PFSK-1 (cell line): ENCODE measurements around the gene DST.

Source experiments
- FOXP2 ChIP-seq: optimal IDR thresholded peaks from 2 replicates; pipeline ENCODE3; 2011; ENCODE audit warnings: borderline replicate concordance, control low read depth, inconsistent platforms; ENCODE audit not compliant: insufficient read depth; ENCODE audit errors: extremely low read length, extremely low read depth
- POLR2AphosphoS5 ChIP-seq: IDR thresholded peaks from 2 replicates; pipeline ENCODE4 v1.6.1; 2012; ENCODE audit warnings: low read depth, mild to moderate bottlenecking, control low read depth, low read length, moderate library complexity
- SIN3A ChIP-seq: IDR thresholded peaks from 2 replicates; pipeline ENCODE4 v1.6.1; 2012; ENCODE audit warnings: mild to moderate bottlenecking, low read length, moderate library complexity, borderline replicate concordance; ENCODE audit not compliant: insufficient read depth
- TAF1 ChIP-seq: IDR thresholded peaks from 2 replicates; pipeline ENCODE4 v1.6.1; 2012; ENCODE audit warnings: low read length, control low read depth, borderline replicate concordance; ENCODE audit not compliant: insufficient read depth

GRCh38 chr6:56480654-56481337, 161.9 kb downstream of the DST start:
- TF ChIP-seq POLR2AphosphoS5: no peak
- no peak for TF ChIP-seq FOXP2
- TF ChIP-seq TAF1: no peak
- no peak for TF ChIP-seq SIN3A
